Ovary (tissue), 3 donors: ENCODE measurements around the gene HCN1.

Experiments used
- EP300 ChIP-seq: sonication (generic); formaldehyde crosslinking; IDR thresholded peaks from one replicate; pipeline ENCODE4 v1.6.1; 2017; ENCODE audit warnings: antibody characterized with exemption
- POLR2A ChIP-seq: fragments of 450-650 bp; IDR thresholded peaks from one replicate; pipeline ENCODE4 v1.6.1; 2017; ENCODE audit warnings: antibody characterized with exemption, mild to moderate bottlenecking, moderate library complexity
- TF ChIP-seq, protein P1 (sequence below), 3 donors: fragments of 450-650 bp in 2 of 3; fragments of 200-600 bp in 1 of 3; IDR thresholded peaks; one replicate each; pipeline versions ENCODE4 v1.5.1 to v1.8.0; 2016 to 2022; ENCODE audit warnings: antibody characterized with exemption in 3 of 3, mild to moderate bottlenecking in 1 of 3
- donor health status: DM: no; HTN: no; CAD: no.

DNA sequence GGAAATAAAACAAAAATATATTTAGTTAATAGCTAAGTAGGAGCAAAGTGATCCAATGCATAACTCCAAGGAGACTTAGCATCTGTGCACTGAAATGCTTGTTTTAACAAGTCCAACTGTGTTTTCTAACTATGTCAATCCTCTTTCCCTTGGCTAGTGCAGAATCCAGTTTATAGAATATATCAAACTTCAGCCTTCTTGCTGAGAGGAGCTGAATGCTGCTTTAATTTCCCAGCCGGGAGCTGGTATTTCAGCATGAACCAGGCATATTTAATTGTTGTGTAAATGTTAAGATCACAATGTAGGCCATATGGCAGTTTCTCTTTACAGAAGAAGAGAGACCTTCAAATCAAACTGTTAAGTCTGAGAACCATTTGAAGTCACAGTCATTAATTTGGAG lies 411.7 kb downstream of the HCN1 start:
- TF ChIP-seq, protein P1, sequence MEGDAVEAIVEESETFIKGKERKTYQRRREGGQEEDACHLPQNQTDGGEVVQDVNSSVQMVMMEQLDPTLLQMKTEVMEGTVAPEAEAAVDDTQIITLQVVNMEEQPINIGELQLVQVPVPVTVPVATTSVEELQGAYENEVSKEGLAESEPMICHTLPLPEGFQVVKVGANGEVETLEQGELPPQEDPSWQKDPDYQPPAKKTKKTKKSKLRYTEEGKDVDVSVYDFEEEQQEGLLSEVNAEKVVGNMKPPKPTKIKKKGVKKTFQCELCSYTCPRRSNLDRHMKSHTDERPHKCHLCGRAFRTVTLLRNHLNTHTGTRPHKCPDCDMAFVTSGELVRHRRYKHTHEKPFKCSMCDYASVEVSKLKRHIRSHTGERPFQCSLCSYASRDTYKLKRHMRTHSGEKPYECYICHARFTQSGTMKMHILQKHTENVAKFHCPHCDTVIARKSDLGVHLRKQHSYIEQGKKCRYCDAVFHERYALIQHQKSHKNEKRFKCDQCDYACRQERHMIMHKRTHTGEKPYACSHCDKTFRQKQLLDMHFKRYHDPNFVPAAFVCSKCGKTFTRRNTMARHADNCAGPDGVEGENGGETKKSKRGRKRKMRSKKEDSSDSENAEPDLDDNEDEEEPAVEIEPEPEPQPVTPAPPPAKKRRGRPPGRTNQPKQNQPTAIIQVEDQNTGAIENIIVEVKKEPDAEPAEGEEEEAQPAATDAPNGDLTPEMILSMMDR (IDR thresholded peaks at IDR 0.05), result no peak
- TF ChIP-seq POLR2A (no peak), EP300 (no peak)
